Activated gamma-delta T cell treated with anti-CD3 and anti-CD28 coated beads, Interleukin-2, amount 50 U/mL, for 16 hours (primary cell): ENCODE results near the gene HYLS1.

ENCODE experiments used
- DNase-seq: peaks from one replicate; pipeline ENCODE4 v3.0.0-alpha.2; 2020; ENCODE audit warnings: low read depth

Gene HYLS1

DNA sequence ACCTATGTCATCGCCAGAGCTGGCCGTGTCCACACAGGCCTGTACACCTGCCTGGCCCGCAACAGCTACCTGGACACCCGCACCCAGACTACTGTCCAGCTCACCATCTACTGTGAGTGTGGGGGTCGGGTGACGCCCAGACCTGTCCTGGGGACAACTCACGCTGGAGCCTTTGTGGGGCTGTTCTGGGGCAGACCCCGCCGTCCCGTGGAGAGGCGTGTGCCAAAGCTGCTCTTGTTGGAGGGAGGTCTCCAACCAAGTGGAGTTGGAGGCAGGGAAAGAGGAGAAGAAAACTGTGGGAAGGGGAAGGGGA lies 62.7 kb downstream of the HYLS1 start:
- no peak for DNase-seq
